HTR-8/SVneo (cell line): ENCODE results near the gene GABARAP.

Experiments used
- DNase-seq: peaks from one replicate; pipeline ENCODE4 v3.0.0; 2011; ENCODE audit warnings: low spot score, mixed read lengths; ENCODE audit not compliant: insufficient read length
- FAIRE-seq: peaks from 2 replicates; lab custom pipeline; 2011; peaks lifted over from hg19 to GRCh38; lab: Jason Lieb, UNC

Gene GABARAP

GRCh38 chr17:7242717-7243452 lies 636 bp upstream of the GABARAP start:
- no peak for FAIRE-seq
- DNase-seq = peak; percentile 90

GRCh38 chr17:7241090-7241733 lies 1.0 kb downstream of the GABARAP start:
- no peak for DNase-seq
- FAIRE-seq = peak; percentile 9

- FAIRE-seq = no peak
These were observed 1.9 kb downstream of the GABARAP start for GRCh38 chr17:7240375-7240774.

GRCh38 chr17:7239091-7240027 lies 2.9 kb downstream of the GABARAP start, which contains the start of gene PHF23:
TSS of gene PHF23 (minus strand) at chr17:7239457. CDS start at chr17:7239279, 178 bp downstream.
- FAIRE-seq (peak; percentile 96), DNase-seq (peak; percentile 98)

More at GRCh38 chr17:7240375-7240774, 1.9 kb downstream of the GABARAP start:
- no peak for DNase-seq

GRCh38 chr17:7238420-7239090 lies 3.7 kb downstream of the GABARAP start:
- FAIRE-seq = no peak
- DNase-seq = no peak

GRCh38 chr17:7237761-7238419 lies 4.4 kb downstream of the GABARAP start:
- DNase-seq (no peak), FAIRE-seq (no peak)

GRCh38 chr17:7237266-7237760 lies 4.9 kb downstream of the GABARAP start:
- FAIRE-seq = no peak
- DNase-seq = no peak

- DNase-seq = no peak
- FAIRE-seq = no peak
These were observed 5.4 kb downstream of the GABARAP start for GRCh38 chr17:7236808-7237207.

- no peak for DNase-seq
- no peak for FAIRE-seq
These were observed 6.3 kb downstream of the GABARAP start for GRCh38 chr17:7235693-7236665.

GRCh38 chr17:7234083-7234951 lies 7.9 kb downstream of the GABARAP start, which contains the start of gene DVL2:
TSS of gene DVL2 (minus strand) at chr17:7234517. CDS start at chr17:7234262, 255 bp downstream.
- FAIRE-seq (peak; percentile 98), DNase-seq (peak; percentile 95)

- no peak for FAIRE-seq
- no peak for DNase-seq
These were observed 8.6 kb downstream of the GABARAP start for GRCh38 chr17:7233701-7234082.

GRCh38 chr17:7232114-7232513 lies 10.1 kb downstream of the GABARAP start:
- FAIRE-seq = peak; percentile 94
- DNase-seq = no peak

GRCh38 chr17:7229504-7229903 lies 12.7 kb downstream of the GABARAP start:
- DNase-seq = no peak
- FAIRE-seq = no peak

GRCh38 chr17:7228920-7229319 lies 13.3 kb downstream of the GABARAP start:
- DNase-seq (no peak), FAIRE-seq (no peak)

- no peak for DNase-seq
- peak; percentile 13 for FAIRE-seq
These were observed 15.2 kb downstream of the GABARAP start for GRCh38 chr17:7226721-7227710.

GRCh38 chr17:7225711-7226331 lies 16.4 kb downstream of the GABARAP start:
- no peak for DNase-seq
- no peak for FAIRE-seq
